HepG2 (cell line): ENCODE results near the gene NCBP2. TPM values are rescaled to one million over a fixed set of nuclear protein-coding genes. Genes with fewer than 3 reads are reported as not detected.

ENCODE experiments used
- AKAP8 ChIP-seq: sonication (generic); formaldehyde crosslinking; IDR thresholded peaks from 2 replicates; pipeline ENCODE4 v1.5.1; 2020; ENCODE audit warnings: mild to moderate bottlenecking, missing genetic modification reagents
- CENPX ChIP-seq: sonication (generic); formaldehyde crosslinking; IDR thresholded peaks from 2 replicates; pipeline ENCODE4 v1.9.0; 2021; ENCODE audit warnings: mild to moderate bottlenecking, missing genetic modification reagents, moderate library complexity
- KDM5A ChIP-seq: fragments of 200-600 bp; sonication (generic); IDR thresholded peaks from 2 replicates; pipeline ENCODE4 v1.7.0; 2018; ENCODE audit warnings: antibody characterized with exemption, mild to moderate bottlenecking, low read length, borderline replicate concordance
- MLX ChIP-seq: IDR thresholded peaks from 2 replicates; pipeline ENCODE4 v1.6.1; 2016
- MXD3 ChIP-seq: IDR thresholded peaks from 2 replicates; pipeline ENCODE4 v1.6.1; 2016; ENCODE audit warnings: mild to moderate bottlenecking, missing biosample characterization, missing genetic modification reagents
- ONECUT2 ChIP-seq: sonication (generic); formaldehyde crosslinking; IDR thresholded peaks from 2 replicates; pipeline ENCODE4 v1.4.0; 2020; ENCODE audit warnings: missing genetic modification reagents
- PLSCR1 ChIP-seq: sonication (generic); formaldehyde crosslinking; IDR thresholded peaks from 2 replicates; pipeline ENCODE4 v1.5.0; 2020; ENCODE audit warnings: missing genetic modification reagents, mild to moderate bottlenecking, borderline replicate concordance
- RFXANK ChIP-seq: IDR thresholded peaks from 2 replicates; pipeline ENCODE4 v1.6.1; 2016
- SOX13 ChIP-seq, 3 experiments: fragments of 450-650 bp in 1 of 3; sonication (generic) in 1 of 3; formaldehyde crosslinking in 1 of 3; IDR thresholded peaks in 2 of 3; conservative IDR thresholded peaks in 1 of 3; 2 replicates each; pipeline versions ENCODE4 v1.5.0 to v1.6.1; 2016 to 2020; ENCODE audit warnings: antibody characterized with exemption in 1 of 3, mild to moderate bottlenecking in 1 of 3, missing compliant biosample characterization in 1 of 3, missing genetic modification reagents in 1 of 3, moderate library complexity in 1 of 3
- TCF7 ChIP-seq: sonication (generic); IDR thresholded peaks from 2 replicates; pipeline ENCODE4 v1.6.1; 2016; ENCODE audit warnings: antibody characterized with exemption, low read depth
- ZBTB2 ChIP-seq: sonication (generic); formaldehyde crosslinking; IDR thresholded peaks from 2 replicates; pipeline ENCODE4 v1.8.0; 2022; ENCODE audit warnings: low read depth, missing genetic modification reagents
- ZBTB39 ChIP-seq: sonication (generic); formaldehyde crosslinking; IDR thresholded peaks from 2 replicates; pipeline ENCODE4 v1.5.0; 2020; ENCODE audit warnings: missing genetic modification reagents
- ZGPAT ChIP-seq: IDR thresholded peaks from 2 replicates; pipeline ENCODE4 v1.6.1; 2016; ENCODE audit warnings: mild to moderate bottlenecking
- ZNF296 ChIP-seq: sonication (generic); formaldehyde crosslinking; conservative IDR thresholded peaks from 2 replicates; pipeline ENCODE4 v1.5.0; 2020; ENCODE audit warnings: mild to moderate bottlenecking, missing genetic modification reagents
- ZNF550 ChIP-seq: sonication (generic); formaldehyde crosslinking; IDR thresholded peaks from 2 replicates; pipeline ENCODE4 v1.4.0; 2020; ENCODE audit warnings: mild to moderate bottlenecking, missing genetic modification reagents, borderline replicate concordance
- ZNF563 ChIP-seq: sonication (generic); formaldehyde crosslinking; IDR thresholded peaks from 2 replicates; pipeline ENCODE4 v1.8.0; 2022; ENCODE audit warnings: mild to moderate bottlenecking, moderate library complexity, missing genetic modification reagents
- ZNF564 ChIP-seq: sonication (generic); formaldehyde crosslinking; IDR thresholded peaks from 2 replicates; pipeline ENCODE4 v1.8.1; 2023; ENCODE audit warnings: mild to moderate bottlenecking, missing genetic modification reagents
- ZSCAN12 ChIP-seq: sonication (generic); formaldehyde crosslinking; IDR thresholded peaks from 2 replicates; pipeline ENCODE4 v1.9.0; 2021; ENCODE audit warnings: mild to moderate bottlenecking, missing genetic modification reagents
- ZSCAN5A ChIP-seq: sonication (generic); formaldehyde crosslinking; IDR thresholded peaks from 2 replicates; pipeline ENCODE4 v1.8.0; 2022; ENCODE audit warnings: mild to moderate bottlenecking, missing genetic modification reagents, borderline replicate concordance
- polyA plus RNA-seq, 8 experiments: library from polyadenylated mRNA; depleted of rRNA in 3 of 8; stranded (reverse) in 7 of 8; unstranded in 1 of 8; fragments of >200 nt; fragmentation: Illumina TruSeq in 4 of 8; extraction: Trizol in 4 of 8; gene quantifications; 2 replicates each; pipeline versions ENCODE4 v1.2.1 to v1.2.3, GENCODE V29; 2011 to 2016; ENCODE audit warnings: low read depth in 4 of 8, missing spikeins in 1 of 8, mixed read lengths in 1 of 8; ENCODE audit not compliant: insufficient read depth in 1 of 8
- total RNA-seq, 5 experiments: library from RNA; depleted of rRNA; stranded (reverse); fragments of >200 nt; fragmentation: Illumina TruSeq; extraction: Trizol; gene quantifications; 2 replicates each; pipeline ENCODE4 v1.2.3, GENCODE V29; 2016; ENCODE audit warnings: low read depth in 1 of 5

NCBP2 gene
- total and polyA plus RNA-seq, 2 of the 13 experiments (the other 11 are each of a cell fraction or from before 2014, with no cell fraction given): 58.7 to 95.5 TPM

- TF ChIP-seq ZSCAN5A (CRISPR knock-in tag) (no peak), ZBTB39 (CRISPR knock-in tag) (peak; percentile 51; the same call in 1 of the 2 replicates), ONECUT2 (peak; percentile 56; the same call in 1 of the 2 replicates), ZSCAN12 (CRISPR knock-in tag) (no peak), TCF7 (peak; percentile 91), PLSCR1 (CRISPR knock-in tag) (no peak), ZNF296 (no peak), MLX (CRISPR knock-in tag) (peak; percentile 96), ZBTB2 (CRISPR knock-in tag) (no peak), RFXANK (CRISPR knock-in tag) (no peak), ZGPAT (CRISPR knock-in tag) (0 out of 2 replicates have a peak, but pooled peaks have one; percentile 63), AKAP8 (CRISPR knock-in tag) (peak; percentile 86), KDM5A (no peak), ZNF563 (CRISPR knock-in tag) (no peak), ZNF564 (CRISPR knock-in tag) (no peak), CENPX (no peak), SOX13 (IDR thresholded peaks at IDR 0.05) (peak; percentile 72), SOX13 (CRISPR knock-in tag; conservative IDR thresholded peaks at IDR 0.05 in 1 of 2, IDR thresholded peaks at IDR 0.05 in 1 of 2) (peak in 1 of 2 experiments; percentile 95; a peak in 2 of 4 replicates), ZNF550 (CRISPR knock-in tag) (no peak), MXD3 (no peak)
These were observed 20.0 kb upstream of the NCBP2 start (continued) for GRCh38 chr3:196962108-196962929.
